Epithelial cell of proximal tubule (primary cell): ENCODE measurements around the gene PHF13. TPM values are rescaled to one million over a fixed set of nuclear protein-coding genes. Genes with fewer than 3 reads are reported as not detected.

Source experiments
- DNase-seq: peaks from one replicate; pipeline ENCODE4 v3.0.0-alpha.2; 2011; ENCODE audit warnings: low read depth
- H3K4me3 ChIP-seq: 2 replicates; pipeline ENCODE4 v1.5.1; 2011; ENCODE audit warnings: low read depth, mild to moderate bottlenecking, low read length
- total RNA-seq: library from RNA; depleted of rRNA; stranded (reverse); fragments of >200 nt; gene quantifications from 2 replicates; pipeline ENCODE4 v1.2.3, GENCODE V29; 2015
- TF ChIP-seq, protein P1 (sequence below): conservative IDR thresholded peaks from 2 replicates; pipeline ENCODE4 v1.5.1; 2012; ENCODE audit warnings: low read depth, mild to moderate bottlenecking, low read length

Gene PHF13
- total RNA-seq, 1 donor from 2014 or later = 5.5 TPM

GRCh38 chr1:6592441-6592840 is 21.1 kb upstream of the PHF13 start:
- DNase-seq = no peak
- TF ChIP-seq, protein P1, sequence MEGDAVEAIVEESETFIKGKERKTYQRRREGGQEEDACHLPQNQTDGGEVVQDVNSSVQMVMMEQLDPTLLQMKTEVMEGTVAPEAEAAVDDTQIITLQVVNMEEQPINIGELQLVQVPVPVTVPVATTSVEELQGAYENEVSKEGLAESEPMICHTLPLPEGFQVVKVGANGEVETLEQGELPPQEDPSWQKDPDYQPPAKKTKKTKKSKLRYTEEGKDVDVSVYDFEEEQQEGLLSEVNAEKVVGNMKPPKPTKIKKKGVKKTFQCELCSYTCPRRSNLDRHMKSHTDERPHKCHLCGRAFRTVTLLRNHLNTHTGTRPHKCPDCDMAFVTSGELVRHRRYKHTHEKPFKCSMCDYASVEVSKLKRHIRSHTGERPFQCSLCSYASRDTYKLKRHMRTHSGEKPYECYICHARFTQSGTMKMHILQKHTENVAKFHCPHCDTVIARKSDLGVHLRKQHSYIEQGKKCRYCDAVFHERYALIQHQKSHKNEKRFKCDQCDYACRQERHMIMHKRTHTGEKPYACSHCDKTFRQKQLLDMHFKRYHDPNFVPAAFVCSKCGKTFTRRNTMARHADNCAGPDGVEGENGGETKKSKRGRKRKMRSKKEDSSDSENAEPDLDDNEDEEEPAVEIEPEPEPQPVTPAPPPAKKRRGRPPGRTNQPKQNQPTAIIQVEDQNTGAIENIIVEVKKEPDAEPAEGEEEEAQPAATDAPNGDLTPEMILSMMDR = no peak
- H3K4me3 ChIP-seq = no peak overlapping the region

DNA sequence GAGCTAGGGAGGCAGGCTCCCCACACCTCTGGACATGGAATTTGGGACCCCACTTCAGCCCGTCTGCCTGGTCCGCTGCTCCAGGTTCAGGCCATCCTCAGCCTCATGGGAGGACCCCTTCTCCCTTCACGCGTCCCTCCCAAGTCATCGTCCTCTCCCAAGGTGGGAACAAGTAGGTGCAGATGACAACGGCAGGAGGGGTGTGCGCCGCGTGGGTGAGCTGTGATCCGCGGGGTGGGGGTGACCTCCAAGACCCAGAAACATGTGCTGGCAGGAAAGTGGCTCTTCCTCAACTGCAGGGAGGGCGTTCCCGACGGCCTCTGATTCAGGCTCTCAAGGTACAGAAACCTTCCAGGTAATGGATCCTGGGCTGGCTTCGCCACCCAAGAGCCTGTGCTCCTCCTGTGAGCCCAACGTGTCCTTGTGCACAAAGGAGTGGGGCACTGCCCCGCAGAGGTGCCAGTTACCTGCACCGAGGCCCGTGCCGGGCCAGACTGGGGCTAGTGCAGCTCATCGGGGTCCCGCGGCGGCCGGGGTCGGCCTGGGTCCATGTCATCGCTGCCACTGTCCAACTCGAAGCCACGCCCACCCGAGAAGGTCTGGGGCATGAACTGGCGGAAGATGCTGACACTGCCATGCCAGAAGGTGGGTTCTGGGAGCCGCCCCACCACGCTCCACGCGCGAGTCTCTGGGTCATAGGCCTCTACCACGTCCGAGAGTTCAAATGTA is 20.5 kb upstream of the PHF13 start:
- no peak overlapping the region for H3K4me3 ChIP-seq
- no peak for DNase-seq
- TF ChIP-seq, protein P1 = no peak

GRCh38 chr1:6593810-6594209 is 19.7 kb upstream of the PHF13 start:
- no peak overlapping the region for H3K4me3 ChIP-seq
- TF ChIP-seq, protein P1 = no peak
- no peak for DNase-seq

GRCh38 chr1:6594977-6595740 is 18.4 kb upstream of the PHF13 start:
- no peak overlapping the region for H3K4me3 ChIP-seq
- DNase-seq = no peak
- TF ChIP-seq, protein P1 = no peak

DNA sequence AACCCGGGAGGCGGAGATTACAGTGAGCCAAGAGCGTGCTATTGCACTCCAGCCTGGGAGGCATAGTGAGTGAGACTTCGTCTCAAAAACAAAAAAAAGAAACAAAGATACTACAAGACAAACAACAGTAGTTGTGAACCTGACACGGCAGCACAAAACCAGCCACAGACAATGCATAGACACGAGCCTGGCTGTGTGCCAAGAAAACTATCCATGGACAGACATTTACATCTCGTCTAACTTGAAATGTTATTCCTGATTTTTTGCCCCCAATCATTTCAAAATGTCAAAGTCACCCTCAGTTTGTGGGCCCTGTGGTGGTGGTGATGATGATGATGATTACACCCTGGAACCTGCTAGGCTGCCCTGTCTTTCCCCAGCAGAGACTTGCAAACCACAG is 17.2 kb upstream of the PHF13 start:
- TF ChIP-seq, protein P1 = no peak
- no peak for DNase-seq
- H3K4me3 ChIP-seq = no peak overlapping the region

DNA sequence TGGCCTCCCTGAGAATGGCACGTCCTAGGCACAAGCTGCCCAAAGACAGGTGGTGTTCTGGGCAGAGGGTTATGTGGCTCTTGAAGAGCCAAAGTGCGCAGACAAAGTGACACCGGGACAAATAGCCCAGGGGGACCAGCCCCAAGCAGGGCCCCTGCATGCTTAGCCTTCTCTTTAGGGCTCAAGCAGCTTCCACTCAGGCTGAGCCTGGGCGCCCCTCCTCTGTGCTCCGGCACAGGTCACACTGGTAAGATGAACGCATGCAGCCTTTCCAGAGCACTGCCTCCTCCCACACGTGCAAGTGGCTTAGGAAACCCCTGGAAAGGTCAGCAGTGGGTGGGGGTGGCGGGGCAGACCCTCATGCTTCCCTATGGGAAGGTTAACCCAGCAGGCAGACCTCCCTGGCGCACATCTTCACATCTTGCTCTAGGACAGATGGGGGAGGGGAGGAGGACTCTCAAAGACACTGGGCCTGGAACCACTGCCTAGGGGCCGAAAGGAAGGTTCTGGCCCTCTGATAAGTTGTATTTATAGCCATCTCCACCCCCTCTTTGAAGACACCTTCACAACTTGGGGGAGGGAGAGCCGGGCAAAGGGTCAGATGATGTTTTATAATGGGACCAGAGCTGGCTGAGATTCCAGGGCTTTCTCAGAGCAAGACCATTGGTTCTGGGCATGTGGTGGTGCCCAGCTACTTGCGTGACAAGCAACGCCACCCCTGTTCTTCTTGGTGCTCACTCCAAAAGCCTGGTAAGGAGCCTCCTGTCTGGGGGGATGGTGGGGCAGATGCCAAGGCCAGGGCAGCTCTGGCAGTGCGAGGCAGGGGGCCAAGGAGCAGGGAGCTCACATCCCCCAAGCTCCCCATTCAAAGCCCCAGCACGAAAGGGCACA is 16.4 kb upstream of the PHF13 start:
- no peak for DNase-seq
- TF ChIP-seq, protein P1 = no peak
- no peak overlapping the region for H3K4me3 ChIP-seq
